Measurements from ENCODE around the gene EHMT2. TPM values are rescaled to one million over a fixed set of nuclear protein-coding genes. Genes with fewer than 3 reads are reported as not detected.

The EHMT2 gene
- total and polyA plus RNA-seq, 2 of the 13 experiments (the other 11 are each of a cell fraction or from before 2014, with no cell fraction given), result 55.2 to 69.2 TPM

- TF ChIP-seq PBX2 (CRISPR knock-in tag; IDR thresholded peaks at IDR 0.05), result no peak
- TF ChIP-seq IRF2 (CRISPR knock-in tag; IDR thresholded peaks at IDR 0.05), result no peak
- TF ChIP-seq ZNF335 (CRISPR knock-in tag; IDR thresholded peaks at IDR 0.05), result 0 out of 2 replicates have a peak, but pooled peaks have one; percentile 2
- TF ChIP-seq MTA1 (CRISPR knock-in tag; IDR thresholded peaks at IDR 0.05; ENCODE audit: borderline replicate concordance), result no peak; the same call in 1 of the 2 replicates
- no peak for TF ChIP-seq BCL3 (CRISPR knock-in tag; IDR thresholded peaks at IDR 0.05)
- TF ChIP-seq XBP1 (CRISPR knock-in tag; IDR thresholded peaks at IDR 0.05), result no peak
- 0 out of 2 replicates have a peak, but pooled peaks have one; percentile 46 for TF ChIP-seq ZNF34 (CRISPR knock-in tag; IDR thresholded peaks at IDR 0.05; ENCODE audit: borderline replicate concordance)
- TF ChIP-seq SALL2 (CRISPR knock-in tag; IDR thresholded peaks at IDR 0.05), result 0 out of 2 replicates have a peak, but pooled peaks have one; percentile 34
- no peak for TF ChIP-seq SETDB1 (CRISPR knock-in tag; IDR thresholded peaks at IDR 0.05; ENCODE audit: borderline replicate concordance)
- TF ChIP-seq ZNF136 (CRISPR knock-in tag; IDR thresholded peaks at IDR 0.05; ENCODE audit: low read depth), result no peak
- TF ChIP-seq ZMYM3 (CRISPR knock-in tag; IDR thresholded peaks at IDR 0.05), result peak; percentile 93
- no peak for TF ChIP-seq KDM6A (CRISPR knock-in tag; IDR thresholded peaks at IDR 0.05; ENCODE audit: low read depth)
- no peak for TF ChIP-seq CENPX (CRISPR knock-in tag; IDR thresholded peaks at IDR 0.05)
- no peak for TF ChIP-seq ZMAT3 (CRISPR knock-in tag; conservative IDR thresholded peaks at IDR 0.05)
Observed at GRCh38 chr6:31870385-31870921, 27.0 kb downstream of the EHMT2 start (continued).

All from HepG2 (cell line).